Panc1 (cell line): ENCODE data around the gene UGT1A10.

ENCODE experiments used
- CTCF ChIP-seq: fragments of 450-650 bp; IDR thresholded peaks from 2 replicates; pipeline ENCODE4 v1.5.1; 2017; ENCODE audit warnings: mild to moderate bottlenecking
- POLR2AphosphoS5 ChIP-seq: IDR thresholded peaks from 2 replicates; pipeline ENCODE4 v1.6.1; 2012; ENCODE audit warnings: mild to moderate bottlenecking, low read depth, low read length, moderate library complexity
- TCF7L2 ChIP-seq: IDR thresholded peaks from 2 replicates; pipeline ENCODE4 v1.6.1; 2011; ENCODE audit warnings: mild to moderate bottlenecking, low read depth, low read length, inconsistent platforms

- TF ChIP-seq CTCF, result no peak
- TF ChIP-seq POLR2AphosphoS5, result no peak
- TF ChIP-seq TCF7L2, result no peak
Measured at GRCh38 chr2:233705911-233706506, 69.8 kb downstream of the UGT1A10 start.
